ENCODE results near the gene CFDP1. TPM values are rescaled to one million over a fixed set of nuclear protein-coding genes. Genes with fewer than 3 reads are reported as not detected.

CFDP1 gene
- total and polyA plus RNA-seq, 2 donors (not counting 1 experiment from before 2014, with no cell fraction given), result 47.9 to 80.0 TPM

GRCh38 chr16:75402821-75403475 is 30.4 kb downstream of the CFDP1 start:
- Histone ChIP-seq H3K4me2 (ENCODE audit: extremely low read depth, insufficient read depth, low read length) (peak overlapping the region; percentile 4), H3K4me1 (ENCODE audit: control insufficient read depth, extremely low read depth, insufficient read depth, low read length) (peaks cover 2% of the 10 kb centered on the region), H2AFZ (ENCODE audit: low read length) (no peak overlapping the region), H4K20me1 (ENCODE audit: control insufficient read depth, extremely low read depth, insufficient read depth, low read length) (no peaks in the 10 kb centered on the region), H3K27me3 (ENCODE audit: control insufficient read depth, insufficient read depth, low read length) (no peaks in the 10 kb centered on the region), H3K36me3 (ENCODE audit: control insufficient read depth, insufficient read depth, low read length) (no peaks in the 10 kb centered on the region), H3K4me3 (replicated peaks in 1 of 4; ENCODE audit: control extremely low read depth in 1 of 4, insufficient read depth in 1 of 4, low read depth in 3 of 4, low read length in 4 of 4) (no peak overlapping the region), H3K9me3 (ENCODE audit: control insufficient read depth, insufficient read depth, low read depth, low read length) (no peaks in the 10 kb centered on the region), H3K9ac (ENCODE audit: insufficient read depth, low read length) (no peak overlapping the region), H3K27ac (ENCODE audit: insufficient read depth, low read length) (no peak overlapping the region), H3K79me2 (ENCODE audit: control insufficient read depth, insufficient read depth, low read length) (no peaks in the 10 kb centered on the region)
- DNase-seq (ENCODE audit: low read depth in 2 of 2), result peak; percentile 44 to 62
- TF ChIP-seq CTCF (conservative IDR thresholded peaks at IDR 0.05 in 1 of 2, IDR thresholded peaks at IDR 0.05 in 1 of 2; ENCODE audit: low read depth in 1 of 2, low read length in 2 of 2), result peak; percentile 48 to 57
- no peak for TF ChIP-seq EZH2 (IDR thresholded peaks at IDR 0.05; ENCODE audit: low read length, missing control alignments)

GRCh38 chr16:75402159-75402820 is 31.0 kb downstream of the CFDP1 start:
- Histone ChIP-seq H3K27me3 (ENCODE audit: control insufficient read depth, insufficient read depth, low read length) (no peaks in the 10 kb centered on the region), H3K4me1 (ENCODE audit: control insufficient read depth, extremely low read depth, insufficient read depth, low read length) (peaks cover 2% of the 10 kb centered on the region), H3K27ac (ENCODE audit: insufficient read depth, low read length) (no peak overlapping the region), H3K9ac (ENCODE audit: insufficient read depth, low read length) (no peak overlapping the region), H3K36me3 (ENCODE audit: control insufficient read depth, insufficient read depth, low read length) (no peaks in the 10 kb centered on the region), H2AFZ (ENCODE audit: low read length) (no peak overlapping the region), H4K20me1 (ENCODE audit: control insufficient read depth, extremely low read depth, insufficient read depth, low read length) (no peaks in the 10 kb centered on the region), H3K4me2 (ENCODE audit: extremely low read depth, insufficient read depth, low read length) (peak overlapping the region; percentile 4), H3K79me2 (ENCODE audit: control insufficient read depth, insufficient read depth, low read length) (no peaks in the 10 kb centered on the region), H3K4me3 (replicated peaks in 1 of 4; ENCODE audit: control extremely low read depth in 1 of 4, insufficient read depth in 1 of 4, low read depth in 3 of 4, low read length in 4 of 4) (no peak overlapping the region), H3K9me3 (ENCODE audit: control insufficient read depth, insufficient read depth, low read depth, low read length) (no peaks in the 10 kb centered on the region)
- no peak for TF ChIP-seq CTCF (conservative IDR thresholded peaks at IDR 0.05 in 1 of 2, IDR thresholded peaks at IDR 0.05 in 1 of 2; ENCODE audit: low read depth in 1 of 2, low read length in 2 of 2)
- DNase-seq (ENCODE audit: low read depth in 2 of 2), result peak in 1 of 2 donors; percentile 84

GRCh38 chr16:75401691-75402090 is 31.6 kb downstream of the CFDP1 start:
- Histone ChIP-seq H3K27ac (ENCODE audit: insufficient read depth, low read length) (no peak overlapping the region), H3K9ac (ENCODE audit: insufficient read depth, low read length) (no peak overlapping the region), H2AFZ (ENCODE audit: low read length) (no peak overlapping the region)

More at GRCh38 chr16:75401691-75402090, 31.6 kb downstream of the CFDP1 start:
- TF ChIP-seq EZH2 (IDR thresholded peaks at IDR 0.05; ENCODE audit: low read length, missing control alignments) (no peak), CTCF (conservative IDR thresholded peaks at IDR 0.05 in 1 of 2, IDR thresholded peaks at IDR 0.05 in 1 of 2; ENCODE audit: low read depth in 1 of 2, low read length in 2 of 2) (no peak)
- Histone ChIP-seq H3K4me3 (replicated peaks in 1 of 4; ENCODE audit: control extremely low read depth in 1 of 4, insufficient read depth in 1 of 4, low read depth in 3 of 4, low read length in 4 of 4) (no peak overlapping the region), H3K27me3 (ENCODE audit: control insufficient read depth, insufficient read depth, low read length) (no peaks in the 10 kb centered on the region), H3K9me3 (ENCODE audit: control insufficient read depth, insufficient read depth, low read depth, low read length) (no peaks in the 10 kb centered on the region), H3K4me2 (ENCODE audit: extremely low read depth, insufficient read depth, low read length) (no peak overlapping the region), H3K4me1 (ENCODE audit: control insufficient read depth, extremely low read depth, insufficient read depth, low read length) (peaks cover 2% of the 10 kb centered on the region), H3K36me3 (ENCODE audit: control insufficient read depth, insufficient read depth, low read length) (no peaks in the 10 kb centered on the region), H3K79me2 (ENCODE audit: control insufficient read depth, insufficient read depth, low read length) (no peaks in the 10 kb centered on the region), H4K20me1 (ENCODE audit: control insufficient read depth, extremely low read depth, insufficient read depth, low read length) (no peaks in the 10 kb centered on the region)
- no peak for DNase-seq (ENCODE audit: low read depth in 2 of 2)

Measured in fibroblast of lung (primary cell).